Tibial artery (tissue), 4 donors: ENCODE results near the gene TRIM62.
"Not testable (repeated sequence)": the region's sequence is repeated elsewhere in the genome, so short reads cannot be mapped to it uniquely, and the experiment has no call there.

Source experiments
- DNase-seq, 2 donors: peaks; one replicate each; pipeline ENCODE4 v3.0.0-alpha.2; 2019
- H3K27ac ChIP-seq, 2 donors: fragments of 200-600 bp; sonication (generic) in 1 of 2; 1 replicate in 1 of 2; 2 replicates in 1 of 2; pipeline ENCODE4 v1.5.1; 2018 to 2019; ENCODE audit warnings: mild to moderate bottlenecking in 1 of 2
- H3K27me3 ChIP-seq, 2 donors: fragments of 200-600 bp; sonication (generic) in 1 of 2; one replicate each; pipeline versions ENCODE4 v1.5.1 to v1.6.0; 2016 to 2019
- H3K36me3 ChIP-seq, 3 donors: fragments of 200-600 bp; sonication (generic) in 2 of 3; one replicate each; pipeline ENCODE4 v1.5.1; 2016 to 2019; ENCODE audit warnings: mild to moderate bottlenecking in 2 of 3
- H3K4me1 ChIP-seq, 4 donors: fragments of 200-600 bp; sonication (generic) in 2 of 4; 1 replicate in 3 of 4; 2 replicates in 1 of 4; pipeline ENCODE4 v1.5.1; 2016 to 2019
- H3K4me3 ChIP-seq, 2 donors: fragments of 200-600 bp; sonication (generic) in 1 of 2; 1 replicate in 1 of 2; 2 replicates in 1 of 2; pipeline ENCODE4 v1.5.1; 2018 to 2019; ENCODE audit warnings: mild to moderate bottlenecking in 2 of 2
- H3K9me3 ChIP-seq, 3 donors: fragments of 200-600 bp; sonication (generic) in 1 of 3; one replicate each; pipeline ENCODE4 v1.5.1; 2016 to 2019
- intact Hi-C: fragments of 100-400 bp; cut with DNase I; formaldehyde crosslinking; loops from one replicate; pipeline ENCODE4 v1.15.0; 2023; ENCODE audit warnings: low total_unique reads
- TF ChIP-seq, protein P1 (sequence below), 2 experiments: fragments of 200-600 bp in 1 of 2; fragments of 450-650 bp in 1 of 2; IDR thresholded peaks; one replicate each; pipeline ENCODE4 v1.5.1; 2017 to 2019; ENCODE audit warnings: antibody characterized with exemption in 2 of 2, mild to moderate bottlenecking in 1 of 2, moderate library complexity in 1 of 2

Gene TRIM62

DNA sequence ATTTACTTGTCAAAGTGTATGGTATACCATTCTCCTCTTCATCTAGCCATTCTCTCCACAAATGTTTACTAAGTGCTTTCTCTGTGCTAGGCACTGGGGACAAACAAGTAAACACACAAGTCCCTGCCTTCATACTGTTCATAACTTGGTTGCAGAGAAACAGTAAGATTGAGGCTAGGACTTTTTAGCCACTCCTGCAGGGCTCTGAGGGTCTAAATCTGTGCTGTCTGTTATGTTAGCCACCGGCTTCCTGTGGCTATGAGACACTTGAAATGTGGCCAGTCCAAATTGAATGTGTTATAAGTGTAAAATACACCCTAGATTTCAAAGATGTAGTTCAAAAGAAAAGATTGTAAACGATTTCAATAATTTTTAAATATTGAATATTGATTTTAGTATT, 50.7 kb downstream of the TRIM62 start:
- DNase-seq: no peak
- intact Hi-C loops: no loop called here

GRCh38 chr1:33130297-33130696, 51.5 kb downstream of the TRIM62 start:
- intact Hi-C loops: no loop called here
- H3K27me3 ChIP-seq: no peaks in the 10 kb centered on the region
- H3K36me3 ChIP-seq: peaks cover 0 to 13% (median 0%) of the 10 kb centered on the region in 3 donors
- TF ChIP-seq, protein P1, sequence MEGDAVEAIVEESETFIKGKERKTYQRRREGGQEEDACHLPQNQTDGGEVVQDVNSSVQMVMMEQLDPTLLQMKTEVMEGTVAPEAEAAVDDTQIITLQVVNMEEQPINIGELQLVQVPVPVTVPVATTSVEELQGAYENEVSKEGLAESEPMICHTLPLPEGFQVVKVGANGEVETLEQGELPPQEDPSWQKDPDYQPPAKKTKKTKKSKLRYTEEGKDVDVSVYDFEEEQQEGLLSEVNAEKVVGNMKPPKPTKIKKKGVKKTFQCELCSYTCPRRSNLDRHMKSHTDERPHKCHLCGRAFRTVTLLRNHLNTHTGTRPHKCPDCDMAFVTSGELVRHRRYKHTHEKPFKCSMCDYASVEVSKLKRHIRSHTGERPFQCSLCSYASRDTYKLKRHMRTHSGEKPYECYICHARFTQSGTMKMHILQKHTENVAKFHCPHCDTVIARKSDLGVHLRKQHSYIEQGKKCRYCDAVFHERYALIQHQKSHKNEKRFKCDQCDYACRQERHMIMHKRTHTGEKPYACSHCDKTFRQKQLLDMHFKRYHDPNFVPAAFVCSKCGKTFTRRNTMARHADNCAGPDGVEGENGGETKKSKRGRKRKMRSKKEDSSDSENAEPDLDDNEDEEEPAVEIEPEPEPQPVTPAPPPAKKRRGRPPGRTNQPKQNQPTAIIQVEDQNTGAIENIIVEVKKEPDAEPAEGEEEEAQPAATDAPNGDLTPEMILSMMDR (IDR thresholded peaks at IDR 0.05): no peak
- H3K4me1 ChIP-seq: peaks cover 0 to 16% (median 7%) of the 10 kb centered on the region in 4 donors
- H3K4me3 ChIP-seq: no peak overlapping the region
- H3K27ac ChIP-seq: no peak overlapping the region
- DNase-seq: no peak
- no peaks in the 10 kb centered on the region for H3K9me3 ChIP-seq

More for the DNA sequence above, 50.7 kb downstream of the TRIM62 start:
- Histone ChIP-seq H3K9me3 (no peaks in the 10 kb centered on the region), H3K4me3 (no peak overlapping the region), H3K27me3 (no peaks in the 10 kb centered on the region), H3K27ac (no peak overlapping the region), H3K4me1 (peaks cover 0 to 14% (median 7%) of the 10 kb centered on the region in 4 donors), H3K36me3 (peaks cover 0 to 13% (median 0%) of the 10 kb centered on the region in 3 donors)
- TF ChIP-seq, protein P1 (IDR thresholded peaks at IDR 0.05): no peak

GRCh38 chr1:33128781-33129180, 53.1 kb downstream of the TRIM62 start:
- TF ChIP-seq, protein P1 (IDR thresholded peaks at IDR 0.05): no peak
- Histone ChIP-seq H3K9me3 (no peaks in the 10 kb centered on the region), H3K4me3 (no peak overlapping the region), H3K27me3 (no peaks in the 10 kb centered on the region), H3K27ac (no peak overlapping the region), H3K36me3 (peaks cover 0 to 13% (median 0%) of the 10 kb centered on the region in 3 donors), H3K4me1 (peaks cover 0 to 16% (median 7%) of the 10 kb centered on the region in 4 donors)
- intact Hi-C loops: loop anchor here (2.0 kb wide), 1 partner anchor 54 kb away; the partner anchor contains the start of gene TRIM62
- no peak for DNase-seq

GRCh38 chr1:33127001-33127823, 54.6 kb downstream of the TRIM62 start:
- no peaks in the 10 kb centered on the region for H3K9me3 ChIP-seq
- H3K27me3 ChIP-seq: no peaks in the 10 kb centered on the region
- H3K36me3 ChIP-seq: peaks cover 0 to 3% (median 0%) of the 10 kb centered on the region in 3 donors
- TF ChIP-seq, protein P1 (IDR thresholded peaks at IDR 0.05): peak; percentile 84 to 88
- intact Hi-C loops: no loop called here
- peaks cover 0 to 16% (median 7%) of the 10 kb centered on the region in 4 donors for H3K4me1 ChIP-seq
- H3K27ac ChIP-seq: peak overlapping the region; percentile 59 to 83
- H3K4me3 ChIP-seq: peak overlapping the region; percentile 62 to 65
- DNase-seq: peak; percentile 99

GRCh38 chr1:33126411-33127000, 55.3 kb downstream of the TRIM62 start:
- H3K27ac ChIP-seq: peak overlapping the region; percentile 59 to 83
- TF ChIP-seq, protein P1 (IDR thresholded peaks at IDR 0.05): no peak
- H3K27me3 ChIP-seq: no peaks in the 10 kb centered on the region
- DNase-seq: no peak
- H3K4me1 ChIP-seq: peaks cover 0 to 16% (median 7%) of the 10 kb centered on the region in 4 donors
- H3K4me3 ChIP-seq: peak overlapping the region; percentile 62 to 65
- no peaks in the 10 kb centered on the region for H3K36me3 ChIP-seq
- intact Hi-C loops: no loop called here
- no peaks in the 10 kb centered on the region for H3K9me3 ChIP-seq

DNA sequence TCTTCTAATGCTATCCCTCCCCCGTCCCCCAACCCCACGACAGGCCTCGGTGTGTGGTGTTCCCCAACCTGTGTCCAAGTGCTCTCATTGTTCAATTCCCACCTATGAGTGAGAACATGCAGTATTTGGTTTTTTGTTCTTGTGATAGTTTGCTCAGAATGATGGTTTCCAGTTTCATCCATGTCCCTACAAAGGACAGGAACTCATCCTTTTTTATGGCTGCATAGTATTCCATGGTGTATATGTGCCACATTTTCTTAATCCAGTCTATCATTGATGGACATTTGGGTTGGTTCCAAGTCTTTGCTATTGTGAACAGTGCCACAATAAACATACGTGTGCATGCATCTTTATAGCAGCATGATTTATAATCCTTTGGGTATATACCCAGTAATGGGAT, 57.2 kb downstream of the TRIM62 start:
- DNase-seq, H3K36me3 ChIP-seq, intact Hi-C loops, H3K27ac ChIP-seq, H3K4me3 ChIP-seq, H3K27me3 ChIP-seq, H3K9me3 ChIP-seq: not testable (repeated sequence)
- peaks cover 0 to 16% (median 7%) of the 10 kb centered on the region in 4 donors for H3K4me1 ChIP-seq
